Activated gamma-delta T cell treated with anti-CD3 and anti-CD28 coated beads, Interleukin-2, amount 50 U/mL, for 16 hours (primary cell): ENCODE data around the gene SMPD3.

Experiments used
- DNase-seq: peaks from one replicate; pipeline ENCODE4 v3.0.0-alpha.2; 2020; ENCODE audit warnings: low read depth

Gene SMPD3

DNA sequence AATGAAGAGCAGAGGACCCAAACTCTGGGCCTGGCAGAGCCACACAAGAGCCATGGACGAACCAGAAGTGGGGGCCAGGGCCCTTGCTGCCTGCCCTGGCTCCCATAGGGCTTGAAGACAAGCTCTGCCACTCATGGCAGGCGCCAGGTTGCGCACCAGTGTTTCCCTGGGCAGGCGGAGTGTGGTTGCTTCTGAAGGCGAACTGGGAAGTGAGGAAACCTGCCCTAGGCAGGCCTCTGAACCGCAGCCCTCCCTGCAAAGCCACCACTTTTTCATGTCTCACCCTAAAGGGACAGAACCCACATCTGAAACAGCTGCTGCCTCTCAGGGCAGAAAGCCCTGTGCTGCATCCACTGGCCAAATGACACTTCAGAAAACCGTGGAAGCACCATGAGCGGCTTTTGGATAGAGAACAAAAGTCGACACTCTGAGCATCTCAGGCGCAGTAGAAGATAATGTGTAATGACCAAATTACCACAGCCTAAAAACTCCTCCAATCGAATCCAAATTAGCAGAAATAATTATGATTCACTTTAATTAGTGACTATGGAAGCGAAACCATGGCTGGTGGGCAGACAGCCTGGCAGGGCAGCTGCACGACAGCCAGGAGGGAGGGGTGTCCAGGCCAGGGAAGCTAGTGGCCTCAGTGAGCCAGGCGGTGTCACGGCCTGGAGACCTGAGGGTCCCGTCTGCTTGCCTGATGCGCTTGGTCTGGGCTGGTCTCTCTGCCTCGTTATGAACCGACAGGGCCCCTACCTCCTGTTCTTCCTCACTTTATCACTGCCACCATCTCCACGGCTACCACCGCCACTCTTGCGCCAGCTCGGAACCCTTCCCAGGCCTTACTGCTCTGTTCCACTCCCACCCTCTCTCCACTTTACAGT is 78.4 kb downstream of the SMPD3 start:
- DNase-seq = no peak

DNA sequence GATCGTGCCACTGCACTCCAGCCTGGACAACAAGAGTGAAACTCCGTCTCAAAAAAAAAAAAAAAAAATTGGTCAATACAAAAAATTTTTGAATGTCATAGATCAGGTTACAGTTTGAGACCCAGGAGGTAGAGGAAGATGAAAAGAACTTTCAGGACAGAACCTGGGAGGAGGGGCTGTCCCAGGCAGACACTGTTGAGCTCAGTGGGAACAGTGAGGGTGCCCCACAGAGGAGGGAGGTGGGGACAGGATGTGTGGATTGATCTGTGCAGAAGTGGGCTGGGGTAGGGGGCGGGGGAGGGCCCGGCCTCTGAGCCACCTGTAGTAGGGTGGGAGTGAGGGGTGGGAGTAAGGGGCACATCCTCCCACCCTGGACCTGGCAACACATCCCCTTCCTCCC is 79.1 kb downstream of the SMPD3 start:
- DNase-seq = no peak

DNA sequence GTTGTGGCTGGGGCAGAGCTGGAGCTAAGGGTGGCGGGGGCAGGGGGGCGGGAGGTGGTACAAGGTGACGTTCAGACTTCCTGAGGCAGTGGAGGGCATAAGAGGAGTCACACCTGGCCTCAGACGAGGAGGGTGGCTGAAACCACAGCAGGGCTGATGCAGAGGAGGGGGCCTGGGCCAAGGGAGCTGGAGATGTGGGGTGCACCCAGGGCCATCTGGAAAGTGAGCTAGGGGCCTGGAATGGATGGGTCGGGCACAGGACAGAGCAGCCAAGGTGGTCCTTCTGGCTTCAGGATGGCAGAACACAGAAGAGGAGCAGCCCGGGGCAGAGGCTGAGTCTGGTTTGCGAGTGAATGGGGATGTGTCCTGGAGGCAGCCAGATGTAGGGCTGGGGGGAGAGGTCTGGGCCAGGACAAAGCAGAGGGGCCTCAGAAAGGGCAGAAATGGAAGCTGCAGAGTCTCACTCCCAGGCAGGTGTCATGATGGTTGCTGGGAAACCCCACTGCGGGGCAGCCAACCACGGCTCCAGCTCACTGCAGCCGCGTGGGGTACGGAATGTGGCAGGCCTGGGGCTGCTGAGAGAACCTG is 79.9 kb downstream of the SMPD3 start:
- no peak for DNase-seq

GRCh38 chr16:68367891-68368290 is 80.4 kb downstream of the SMPD3 start:
- no peak for DNase-seq

- no peak for DNase-seq
These were observed 80.9 kb downstream of the SMPD3 start for GRCh38 chr16:68367440-68367839.

GRCh38 chr16:68367030-68367429 is 81.3 kb downstream of the SMPD3 start:
- DNase-seq = peak; percentile 27

DNA sequence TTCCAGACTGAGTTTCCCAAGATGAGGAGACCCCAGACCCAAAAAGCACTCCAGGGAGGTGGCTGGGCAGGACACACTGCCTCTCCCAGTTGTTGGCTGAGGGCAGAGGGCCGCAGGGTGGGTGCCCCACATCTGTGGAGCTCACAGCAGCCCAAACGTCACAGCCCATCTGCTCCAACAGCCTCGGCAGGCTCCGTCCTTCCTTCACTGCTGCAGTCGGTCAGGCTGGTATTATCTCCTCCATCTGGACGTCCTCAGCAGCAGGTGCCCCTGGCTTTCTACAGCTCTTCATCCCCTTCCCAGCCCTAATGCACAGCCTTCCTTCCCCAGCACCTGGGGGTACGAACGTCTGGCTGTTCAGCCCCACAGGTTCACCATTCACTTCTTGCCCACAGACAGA is 82.2 kb downstream of the SMPD3 start:
- DNase-seq = no peak

DNA sequence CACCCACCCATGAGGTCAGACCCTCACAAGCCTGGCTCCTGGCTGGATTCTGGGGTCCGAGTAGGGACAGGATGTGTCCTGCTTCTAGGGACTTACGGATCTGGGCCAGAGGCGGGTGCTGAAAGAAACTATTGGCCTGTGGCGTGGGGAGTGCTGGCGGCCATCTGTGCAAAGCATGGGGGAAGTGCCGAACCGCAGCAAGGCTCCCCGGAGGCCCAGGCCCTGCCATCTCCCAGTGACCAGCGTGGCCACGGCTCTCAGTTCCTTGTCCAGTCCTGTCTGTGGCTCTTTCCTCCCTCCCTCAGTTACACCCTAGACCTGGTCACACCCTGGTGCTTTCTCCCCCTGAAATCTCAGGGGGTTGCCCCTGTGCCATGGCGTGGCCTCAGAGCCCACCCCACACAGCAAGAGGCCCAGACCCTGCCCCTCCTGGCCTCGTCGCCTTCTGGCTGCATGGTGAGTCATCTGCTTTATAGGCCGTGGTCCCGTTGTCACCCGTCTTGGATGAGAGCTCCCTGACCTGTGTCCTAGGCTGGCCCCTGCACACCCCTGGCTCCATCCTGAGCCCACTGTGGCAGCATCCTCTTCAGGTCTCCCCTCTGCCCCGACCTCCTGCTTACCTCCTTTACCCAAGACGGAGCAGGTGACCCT is 83.0 kb downstream of the SMPD3 start:
- DNase-seq = no peak

DNA sequence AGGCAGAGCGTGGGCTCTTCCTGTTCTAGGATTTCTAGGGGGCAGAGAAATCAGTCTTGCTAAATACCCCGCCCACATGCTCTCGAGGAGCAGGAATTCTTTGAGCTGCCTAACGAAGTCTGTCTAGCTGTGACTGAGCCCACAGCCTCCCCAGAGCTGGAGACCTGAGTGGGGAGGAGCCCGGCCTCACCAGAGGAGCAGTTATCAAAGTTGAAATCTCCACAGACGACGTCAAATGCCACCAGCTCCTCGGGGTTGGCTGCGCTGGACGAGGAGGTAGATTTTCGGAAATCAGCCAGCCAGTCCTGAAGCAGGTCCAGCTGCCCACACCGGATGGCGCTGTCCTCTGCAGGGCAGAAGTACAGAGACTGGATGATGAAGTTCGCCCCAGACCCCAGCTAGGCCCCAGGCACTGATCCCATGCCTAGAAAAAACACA is 83.7 kb downstream of the SMPD3 start:
- no peak for DNase-seq

DNA sequence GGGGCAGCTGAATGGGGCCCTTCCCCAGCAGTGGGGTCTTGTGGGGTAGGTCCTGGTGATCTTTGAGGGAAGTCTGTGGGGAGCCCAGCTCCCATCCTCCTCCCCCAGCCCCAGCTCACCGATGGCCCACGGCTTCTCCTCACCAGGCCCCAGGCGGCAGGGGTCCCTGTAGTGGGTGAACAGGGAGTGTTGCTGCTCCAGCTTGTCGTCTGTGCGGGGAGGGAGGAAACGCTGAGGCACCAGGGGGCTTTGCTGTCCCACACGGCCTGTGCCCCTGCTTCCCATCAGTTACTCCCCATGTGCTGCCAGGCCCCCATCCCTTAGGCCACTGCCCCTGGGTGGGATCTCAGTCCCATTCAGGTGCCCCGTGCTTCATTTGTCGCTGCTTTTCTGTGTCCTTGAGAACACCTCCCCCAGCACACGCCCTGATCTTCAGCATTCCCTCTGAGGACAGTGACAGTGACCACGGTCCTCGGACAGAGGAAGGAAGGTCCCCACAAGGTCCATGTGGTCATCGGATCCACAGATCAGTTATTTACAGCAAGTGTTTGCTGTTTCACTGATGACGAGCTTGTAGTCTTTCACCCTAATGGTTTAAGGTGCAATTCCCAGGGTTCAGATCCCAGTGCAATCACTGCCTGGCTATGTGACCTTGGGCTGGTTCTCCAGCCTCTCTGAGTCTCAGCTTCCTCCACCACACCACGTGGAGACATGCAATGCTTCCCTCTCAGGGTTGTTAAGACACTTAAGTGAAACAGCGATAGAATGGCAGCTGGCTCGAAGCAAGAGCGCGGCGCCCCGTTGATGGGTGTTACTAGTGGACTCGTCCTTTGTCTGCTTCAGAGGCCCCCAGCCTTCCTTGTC is 84.4 kb downstream of the SMPD3 start:
- no peak for DNase-seq

GRCh38 chr16:68362947-68363657 is 85.2 kb downstream of the SMPD3 start:
- DNase-seq = no peak

DNA sequence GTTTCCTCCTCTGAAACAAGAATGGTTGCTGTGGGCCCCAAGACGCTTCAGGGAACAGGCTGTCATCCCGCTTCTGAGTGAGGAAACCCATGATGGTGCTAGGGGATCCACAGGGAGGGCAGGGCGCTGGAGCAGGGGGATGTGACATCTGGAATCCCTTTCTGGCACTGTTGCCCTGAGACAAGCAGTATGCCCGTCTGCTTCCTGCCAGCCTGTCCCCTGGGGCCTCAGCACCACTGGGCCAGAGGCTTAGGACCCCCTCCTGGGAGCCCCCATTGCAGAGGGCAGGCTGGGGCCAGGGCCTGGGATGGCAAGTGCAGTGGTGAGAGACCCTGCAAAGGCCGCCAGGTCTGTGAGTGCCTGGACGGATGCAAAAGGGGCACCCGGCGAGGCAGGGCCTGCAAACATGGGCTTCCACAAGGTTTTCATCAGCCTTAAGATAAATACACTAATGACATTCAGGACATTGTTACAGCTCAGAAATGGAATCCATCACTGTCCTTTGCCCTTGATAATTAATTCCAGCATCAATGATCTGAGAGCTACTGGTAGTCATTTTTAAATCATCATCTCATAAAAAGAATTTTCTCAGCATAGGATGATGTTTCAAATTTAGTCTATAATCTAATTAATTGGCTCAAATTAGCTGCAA is 85.9 kb downstream of the SMPD3 start:
- DNase-seq = no peak

DNA sequence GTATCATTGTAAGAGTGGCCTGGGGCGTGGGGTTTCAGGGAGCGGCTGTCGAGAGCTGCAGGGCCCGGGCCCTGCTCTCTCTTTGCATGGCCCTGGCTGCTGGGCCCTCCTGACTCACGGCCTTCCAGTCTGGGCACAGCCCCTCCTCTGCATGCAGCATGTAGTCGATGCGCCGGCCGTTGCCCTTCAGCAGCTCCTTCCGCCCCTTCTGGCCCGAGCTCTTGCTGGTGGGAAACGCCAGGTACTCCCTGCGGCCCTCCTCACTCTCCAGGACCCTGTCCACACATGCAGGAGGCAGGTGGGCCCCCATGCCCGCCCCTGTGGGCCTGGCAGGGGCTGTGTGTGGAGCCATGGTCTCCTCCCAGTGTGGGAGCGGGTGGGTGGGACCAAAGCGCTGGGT is 86.8 kb downstream of the SMPD3 start:
- DNase-seq = no peak

- DNase-seq = no peak
These were observed 87.4 kb downstream of the SMPD3 start for GRCh38 chr16:68360956-68361355.

- DNase-seq = no peak
These were observed 87.8 kb downstream of the SMPD3 start for GRCh38 chr16:68360547-68360946.

DNA sequence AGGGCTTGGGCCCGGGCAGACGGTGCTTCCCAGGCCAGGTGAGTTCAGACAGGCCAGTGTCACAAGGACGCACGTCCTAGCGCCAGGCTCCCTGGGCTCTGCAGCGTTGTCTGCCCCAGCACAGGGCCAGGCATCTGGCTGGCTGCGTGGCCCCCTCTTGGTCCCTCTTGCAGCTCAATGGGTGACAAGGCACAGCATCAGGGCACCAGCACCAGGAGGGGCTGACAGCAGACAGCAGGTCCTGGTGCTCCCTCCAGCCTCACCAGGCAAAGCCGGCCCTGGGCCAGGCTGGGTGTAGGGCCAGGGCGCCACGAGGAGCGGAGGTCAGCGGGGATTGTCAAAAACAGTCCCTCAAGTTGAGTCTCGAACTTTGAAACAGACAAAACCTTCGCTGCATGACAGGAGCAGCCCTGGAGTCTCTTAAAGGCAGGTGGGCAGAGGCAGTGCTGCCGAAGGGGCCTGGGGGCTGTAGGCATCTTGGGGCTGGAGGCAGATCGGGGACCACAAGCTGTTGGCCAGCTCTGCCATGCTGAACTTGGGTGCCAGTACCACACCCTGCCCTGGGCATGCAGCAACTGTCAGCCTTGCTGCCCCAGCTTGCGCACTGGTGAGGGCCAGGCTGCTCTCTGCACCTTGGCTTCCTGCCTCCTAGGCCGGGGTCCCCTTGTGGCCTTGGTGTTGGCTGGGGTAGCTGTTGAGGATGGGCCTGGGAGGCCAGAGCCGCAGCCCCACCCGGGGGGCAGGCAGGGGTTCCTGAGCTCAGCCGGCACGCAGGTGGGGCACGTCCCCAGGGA is 88.7 kb downstream of the SMPD3 start:
- DNase-seq = no peak

DNA sequence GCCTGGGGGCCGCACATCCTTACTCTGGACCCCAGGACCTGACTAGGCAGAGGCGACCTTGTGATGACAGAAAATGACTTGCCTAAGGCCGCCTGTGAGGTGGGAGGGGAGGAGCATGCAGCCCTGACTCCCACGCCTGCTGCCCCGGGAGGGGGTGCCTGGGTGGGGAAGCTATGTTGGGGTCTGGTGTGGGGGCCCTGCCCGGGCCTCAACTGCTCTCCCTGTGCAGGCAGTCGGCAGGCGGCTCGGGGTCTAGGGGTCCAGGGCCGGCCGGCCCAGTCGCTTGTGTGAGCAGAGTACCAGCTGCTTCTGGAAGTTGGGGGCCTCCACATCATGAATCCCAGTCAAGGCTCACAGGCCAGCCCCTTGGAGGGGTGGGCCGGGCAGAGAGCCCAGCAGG is 89.4 kb downstream of the SMPD3 start:
- no peak for DNase-seq

DNA sequence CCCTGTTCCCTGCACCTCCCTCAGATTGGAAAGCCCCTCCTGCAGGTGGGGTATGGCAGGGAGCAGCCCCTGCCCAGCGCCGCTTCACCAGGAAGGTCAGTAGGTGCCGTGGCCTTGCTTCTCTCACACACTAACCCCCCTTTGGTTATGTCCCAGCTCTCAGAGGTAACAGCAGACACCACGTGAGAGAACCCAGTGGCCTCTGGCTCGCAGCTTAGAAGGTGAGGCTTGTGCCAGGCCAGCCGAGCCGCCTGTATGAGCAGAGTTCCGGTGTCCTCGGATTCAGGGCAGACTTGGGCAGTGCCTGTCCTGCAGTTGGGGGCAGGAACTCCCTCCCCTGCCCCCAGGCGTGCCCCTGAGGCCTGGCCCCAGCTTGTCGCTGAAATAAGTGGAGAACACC is 90.4 kb downstream of the SMPD3 start:
- DNase-seq = no peak

- DNase-seq = no peak
These were observed 90.8 kb downstream of the SMPD3 start for GRCh38 chr16:68357521-68357922.

- DNase-seq = no peak
These were observed 91.4 kb downstream of the SMPD3 start for GRCh38 chr16:68356919-68357286.
